22Rv1 (cell line): ENCODE data around the gene NRXN2.

Experiments used
- CTCF ChIP-seq: fragments of 450-650 bp; IDR thresholded peaks from 2 replicates; pipeline ENCODE4 v1.5.1; 2017; ENCODE audit warnings: mild to moderate bottlenecking
- ZFX ChIP-seq: fragments of 450-650 bp; IDR thresholded peaks from 2 replicates; pipeline ENCODE4 v1.6.1; 2017; ENCODE audit warnings: antibody characterized with exemption, borderline replicate concordance

GRCh38 chr11:64690235-64690634, 32.8 kb downstream of the NRXN2 start:
- TF ChIP-seq CTCF, result no peak
- no peak for TF ChIP-seq ZFX
